GM18517 (cell line): Measurements from ENCODE around the gene MVB12B.

Experiments used
- ATAC-seq: cut with Tn5 transposase; IDR thresholded peaks from one replicate; pipeline ENCODE4 v1.9.1; 2021; ENCODE audit warnings: mild to moderate bottlenecking, moderate library complexity; ENCODE audit not compliant: unreplicated experiment

MVB12B gene

GRCh38 chr9:126357074-126357473, 30.4 kb downstream of the MVB12B start:
- no peak for ATAC-seq

DNA sequence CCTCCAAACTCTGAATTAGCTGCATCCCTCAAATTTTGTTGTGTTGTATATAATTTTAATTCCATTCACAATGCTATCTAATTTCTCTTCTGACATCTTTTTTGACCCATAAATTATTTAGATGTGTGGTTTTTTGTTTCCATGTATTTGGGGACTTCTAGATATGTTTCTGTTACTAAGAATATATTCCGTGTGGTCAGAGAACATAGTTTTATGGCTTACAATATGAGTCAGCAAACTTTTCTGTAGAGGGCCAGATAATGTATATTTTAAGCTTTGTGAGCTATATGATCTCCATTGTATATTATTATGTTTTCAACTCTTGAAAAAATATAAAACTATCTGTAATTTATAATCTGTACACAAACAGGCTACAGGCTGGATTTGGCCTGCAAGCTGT, 33.4 kb downstream of the MVB12B start:
- no peak for ATAC-seq

DNA sequence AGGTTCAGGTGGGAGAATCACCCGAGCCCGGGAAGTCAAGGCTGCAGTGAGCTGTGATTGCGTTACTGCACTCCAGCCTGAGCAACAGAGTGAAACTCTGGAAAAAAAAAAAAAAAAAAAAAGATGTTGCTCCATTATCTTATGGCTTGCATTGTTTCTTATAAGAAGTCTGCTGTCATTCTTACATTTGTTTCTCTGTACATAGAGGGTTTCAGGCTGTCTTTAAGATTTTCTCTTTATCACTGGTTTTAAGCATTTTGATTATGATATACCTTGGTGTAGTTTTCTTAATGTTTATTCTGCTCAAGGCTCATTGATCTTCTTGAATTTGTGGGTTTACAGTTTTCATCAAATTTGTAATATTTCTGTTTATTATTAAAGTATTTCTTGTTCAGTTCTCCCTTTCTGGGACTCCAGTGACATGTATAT, 35.2 kb downstream of the MVB12B start:
- ATAC-seq, result no peak

DNA sequence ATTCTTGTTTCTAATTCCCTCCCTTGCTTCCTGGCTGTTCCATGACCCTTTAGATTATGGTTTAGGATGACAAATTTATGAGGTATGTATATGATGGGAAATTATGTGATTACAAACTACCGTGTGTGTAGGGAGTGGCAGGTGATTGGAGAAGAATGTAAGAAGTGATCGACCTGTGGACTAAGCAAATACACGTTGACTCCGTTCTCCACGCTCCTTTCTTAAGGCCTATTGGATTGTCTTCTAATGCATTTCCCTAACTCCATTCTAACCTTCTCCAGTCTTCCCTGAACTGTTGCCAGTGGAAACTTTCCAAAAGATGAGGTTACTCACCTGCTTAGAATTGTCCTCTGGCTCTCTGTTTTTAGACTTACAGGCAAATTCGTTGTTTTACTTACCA, 36.6 kb downstream of the MVB12B start:
- no peak for ATAC-seq

DNA sequence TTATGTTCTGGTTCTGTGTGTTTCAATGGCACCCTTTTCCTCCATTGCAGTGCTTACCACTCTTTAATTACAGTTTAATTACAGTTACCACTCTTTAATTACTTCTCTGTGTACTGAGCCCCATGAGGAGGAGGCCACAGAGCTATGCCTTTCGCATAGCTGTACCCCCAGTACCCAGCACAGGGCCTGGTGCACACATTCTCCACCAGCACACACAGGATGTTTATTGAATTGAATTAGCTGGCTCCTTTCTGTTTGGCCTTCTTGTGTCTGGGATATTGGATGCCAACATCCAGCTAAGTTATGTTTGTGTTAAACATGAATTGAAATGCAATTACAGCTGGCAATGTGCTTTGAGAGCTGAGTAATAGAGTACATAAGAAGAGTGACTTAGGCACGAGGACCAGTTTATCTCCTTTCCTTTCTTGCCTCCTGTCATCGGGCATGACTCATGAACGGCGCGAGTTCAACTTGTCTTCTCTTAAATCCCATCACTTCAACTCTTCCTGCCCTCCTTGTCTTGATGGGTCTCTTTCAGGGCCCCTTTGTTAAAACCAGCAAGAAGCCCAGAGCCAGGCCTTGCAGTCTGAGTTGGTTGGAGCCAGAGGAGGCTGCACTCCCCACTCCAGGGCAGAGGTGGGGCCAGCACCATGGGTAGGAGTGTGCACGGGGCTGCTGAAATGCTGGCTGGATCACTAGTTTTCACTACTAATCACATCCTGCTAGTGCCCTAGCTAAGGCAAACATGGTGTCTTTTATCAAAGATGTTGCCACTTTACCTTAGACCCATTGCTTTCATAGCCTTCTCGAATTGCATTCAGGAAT, 37.4 kb downstream of the MVB12B start:
- no peak for ATAC-seq

- ATAC-seq, result no peak
These were observed 39.2 kb downstream of the MVB12B start for GRCh38 chr9:126365780-126366179.

GRCh38 chr9:126366366-126367011, 39.9 kb downstream of the MVB12B start:
- no peak for ATAC-seq

DNA sequence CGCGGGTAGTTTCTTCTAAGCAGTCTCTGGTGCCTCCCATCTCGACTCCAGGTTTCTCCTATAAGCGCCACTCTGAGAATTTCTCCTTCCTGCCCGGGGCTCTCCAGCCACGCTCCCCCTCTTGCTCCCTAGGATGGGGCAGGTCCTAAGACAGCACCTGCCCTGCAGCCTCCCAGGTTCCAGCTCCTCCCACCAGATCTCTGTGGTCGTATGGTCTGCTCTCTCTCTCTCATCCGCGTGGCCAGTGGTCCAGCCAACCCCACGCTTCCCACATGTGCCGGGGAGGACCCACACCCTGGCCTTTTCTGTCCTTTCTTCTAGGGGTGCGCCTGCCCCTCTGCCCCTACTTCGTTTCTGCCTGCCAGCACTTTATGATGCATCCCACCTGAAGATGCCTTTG, 40.5 kb downstream of the MVB12B start:
- ATAC-seq, result no peak

DNA sequence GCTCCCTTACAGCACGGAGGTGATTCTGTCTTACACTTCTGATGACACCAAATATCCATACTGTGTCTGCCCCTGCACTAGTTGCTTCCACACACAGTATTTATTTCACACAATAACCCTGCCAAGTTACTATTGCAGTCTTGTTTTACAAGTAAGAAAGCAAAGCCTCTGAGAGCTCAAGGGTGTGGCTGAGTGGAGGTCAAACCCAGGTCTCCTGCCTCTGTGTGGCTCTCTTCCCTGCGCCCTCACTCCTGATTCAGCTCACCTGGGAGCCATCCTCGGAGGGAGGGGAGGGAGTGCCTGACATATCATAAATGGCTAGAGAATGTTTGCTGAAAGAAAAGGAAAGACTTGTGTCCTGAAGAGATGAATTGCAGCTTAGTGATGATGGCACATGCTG, 41.0 kb downstream of the MVB12B start:
- no peak for ATAC-seq

- no peak for ATAC-seq
These were observed 41.4 kb downstream of the MVB12B start for GRCh38 chr9:126368020-126368419.

DNA sequence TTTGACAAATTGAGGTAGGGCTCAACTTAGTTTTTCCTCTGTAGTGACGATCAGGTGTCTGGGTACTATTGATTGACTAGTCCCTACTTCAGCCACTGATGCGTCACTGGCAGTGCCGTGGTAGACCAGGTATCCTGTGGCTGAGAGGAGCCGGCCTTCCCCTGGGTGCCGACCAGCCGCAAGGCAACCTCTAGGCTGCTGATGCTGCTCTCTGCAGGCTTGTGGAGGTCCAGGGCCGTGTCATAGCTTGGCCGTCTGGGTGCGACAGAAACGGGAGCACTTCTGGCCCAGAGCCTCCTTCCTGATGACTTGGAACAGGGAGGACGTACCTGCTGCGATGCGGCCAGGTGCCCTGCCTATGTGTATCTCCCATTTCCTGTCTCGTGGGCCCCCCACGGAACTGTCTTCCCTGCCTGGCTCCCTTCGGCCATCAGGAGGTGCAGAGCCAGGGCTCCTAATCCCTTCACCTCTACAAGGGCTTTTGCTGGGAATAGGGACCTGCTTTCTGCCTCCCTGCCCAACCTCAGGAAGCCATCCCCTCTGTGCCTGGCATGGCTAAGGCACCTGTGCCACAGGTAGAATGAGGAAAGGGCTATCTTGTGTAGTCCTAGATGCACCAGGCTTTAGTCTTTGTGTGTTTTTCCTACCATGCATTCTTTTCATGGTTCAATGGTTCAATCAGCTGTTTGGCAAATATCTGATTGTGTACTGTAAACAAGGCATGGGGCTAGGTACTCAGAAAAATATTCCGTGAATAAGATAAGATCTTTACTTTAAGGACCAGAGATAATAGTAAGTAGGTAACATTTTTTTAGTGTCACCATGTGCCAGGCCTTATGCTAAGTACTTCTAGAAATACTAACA, 44.6 kb downstream of the MVB12B start:
- no peak for ATAC-seq

DNA sequence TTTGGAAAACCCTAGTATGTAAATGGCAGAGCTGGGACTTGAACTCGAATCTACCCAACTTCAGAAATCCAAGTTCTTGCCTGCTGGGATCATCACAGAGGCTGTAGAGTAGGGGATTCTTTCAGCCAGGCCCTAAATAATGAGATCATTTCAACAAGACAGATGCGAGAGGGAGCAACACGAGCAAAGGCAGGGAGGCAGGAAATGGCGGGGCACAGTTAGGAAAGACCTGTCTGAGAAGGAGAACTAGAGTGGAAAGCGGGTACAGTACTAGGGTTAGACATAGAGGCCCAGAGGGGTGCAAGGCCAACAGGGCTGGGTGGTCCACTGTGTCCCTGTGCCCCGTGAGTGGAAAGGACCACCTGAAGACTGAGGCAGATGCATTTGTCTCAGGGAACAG, 46.1 kb downstream of the MVB12B start:
- no peak for ATAC-seq

GRCh38 chr9:126373241-126373640, 46.6 kb downstream of the MVB12B start:
- ATAC-seq, result no peak

DNA sequence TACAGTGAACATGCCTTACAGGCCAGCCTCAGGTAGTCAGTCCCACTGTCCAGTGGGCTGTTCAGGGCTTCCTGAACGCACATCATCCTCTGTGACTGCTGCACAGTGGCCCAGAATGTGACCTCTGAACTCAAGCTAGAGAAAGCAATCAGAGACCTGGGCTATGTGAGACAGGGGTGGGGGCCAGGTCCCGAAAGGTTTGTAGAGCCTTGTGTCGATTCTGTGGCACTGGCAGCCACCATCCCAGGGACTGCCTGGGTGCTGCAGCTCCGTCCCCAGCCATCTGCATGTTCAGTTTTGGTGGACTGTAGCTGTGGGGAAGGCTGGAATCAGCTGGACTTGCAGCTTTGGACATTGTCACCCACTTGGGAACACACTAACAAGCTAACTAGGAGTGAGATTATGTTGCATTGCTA, 47.7 kb downstream of the MVB12B start:
- no peak for ATAC-seq

- no peak for ATAC-seq
These were observed 48.8 kb downstream of the MVB12B start for GRCh38 chr9:126375386-126375785.

DNA sequence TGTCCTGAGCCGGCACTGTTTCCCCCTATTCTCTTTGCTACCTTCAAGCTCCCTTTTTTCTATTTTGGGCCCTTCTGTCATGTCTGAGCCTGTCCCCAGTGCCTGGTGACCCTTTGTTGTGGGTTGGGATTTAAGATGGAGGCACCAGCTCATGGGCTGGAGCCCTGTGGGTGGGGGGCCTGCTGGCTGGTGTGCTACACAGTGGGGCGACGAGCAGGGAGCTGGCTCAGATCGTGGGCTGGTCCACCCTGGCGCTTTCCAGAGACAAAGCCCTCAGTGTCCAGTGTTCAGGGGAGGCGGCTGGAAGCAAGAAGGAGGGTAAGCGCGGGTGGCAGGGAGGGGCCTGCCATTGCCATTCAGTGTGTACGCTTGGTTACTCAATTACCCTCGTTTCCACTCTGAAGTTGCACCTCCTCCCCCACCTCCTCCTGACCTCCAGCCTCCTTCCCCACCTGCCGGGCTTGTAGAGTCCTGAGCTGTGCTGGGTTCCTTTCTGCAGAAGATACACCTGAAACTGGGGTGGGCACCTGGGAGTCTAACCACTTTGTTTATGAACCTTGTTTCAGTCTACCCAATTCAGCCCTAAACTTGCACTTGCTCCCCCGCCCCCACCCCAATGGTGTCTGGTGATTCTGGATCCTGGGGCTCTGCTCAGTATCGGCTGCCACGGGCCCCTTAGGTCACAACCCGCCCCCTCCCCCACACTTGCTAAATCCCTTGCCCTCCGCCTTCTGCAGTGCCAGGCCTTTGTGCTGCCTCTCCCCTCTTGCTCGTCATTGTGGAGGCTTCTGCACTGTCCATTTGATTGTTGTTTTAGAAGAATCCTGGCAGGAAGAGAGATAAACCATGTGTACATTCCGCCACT, 49.9 kb downstream of the MVB12B start:
- ATAC-seq, result no peak

GRCh38 chr9:126377176-126377509, 50.5 kb downstream of the MVB12B start:
- ATAC-seq, result no peak

GRCh38 chr9:126377536-126377935, 50.9 kb downstream of the MVB12B start:
- no peak for ATAC-seq

- no peak for ATAC-seq
These were observed 52.1 kb downstream of the MVB12B start for GRCh38 chr9:126378761-126379160.

DNA sequence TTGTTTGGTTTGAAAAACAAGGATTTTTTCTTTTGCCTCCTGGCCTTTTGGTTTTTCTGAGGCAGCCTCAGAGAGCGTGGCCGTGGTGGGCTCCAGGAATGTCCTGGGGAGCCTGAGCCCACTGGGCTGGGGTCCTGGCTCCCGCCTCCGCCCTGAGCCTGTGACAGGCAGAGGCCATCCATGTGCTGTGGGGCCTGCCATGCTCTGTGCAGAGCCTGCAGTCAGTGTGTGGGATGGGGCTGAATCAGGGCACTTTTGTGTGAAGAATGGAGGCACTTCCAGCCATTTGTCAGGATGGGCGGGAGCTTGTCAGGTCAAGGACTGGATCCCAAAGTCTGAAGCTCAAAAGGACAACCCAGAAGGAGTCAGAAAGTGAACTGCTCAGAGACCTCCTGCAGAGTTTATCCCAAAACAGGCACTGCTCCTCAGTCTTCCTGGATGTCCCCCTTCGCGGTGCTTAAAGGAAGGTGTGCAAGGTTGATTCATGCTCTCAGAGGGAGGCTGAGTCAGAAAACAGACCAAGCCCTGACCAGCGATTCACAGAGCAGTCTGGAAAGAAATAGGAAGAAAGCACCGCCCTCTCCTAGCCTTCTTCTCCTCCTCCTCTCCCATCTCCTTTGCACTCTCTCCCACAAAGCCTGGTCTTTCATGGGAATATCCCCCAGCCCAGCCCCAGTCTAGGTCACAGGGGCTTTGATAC, 53.2 kb downstream of the MVB12B start:
- ATAC-seq, result no peak
